Measurements from ENCODE around the gene SPN.

The SPN gene

DNA sequence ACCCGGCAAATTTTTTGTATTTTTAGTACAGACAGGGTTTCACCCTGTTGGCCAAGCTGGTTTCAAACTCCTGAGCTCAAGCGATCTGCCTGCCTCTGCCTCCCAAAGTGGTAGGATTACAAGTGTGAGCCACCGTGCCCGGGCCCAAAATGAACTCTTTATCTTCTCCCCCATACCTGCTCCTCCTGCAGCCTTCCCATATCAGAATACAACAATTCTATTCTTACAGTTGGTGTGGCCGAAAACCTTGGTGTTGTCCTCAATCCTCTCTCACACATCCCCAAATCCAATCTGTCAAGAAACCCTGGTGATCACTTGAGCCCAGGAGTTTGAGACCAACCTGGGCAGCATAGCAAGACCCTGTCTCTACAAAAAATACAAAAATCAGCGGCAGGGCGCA, 19.5 kb upstream of the SPN start:
- Histone ChIP-seq H3K27ac (ENCODE audit: low read length) (no peak overlapping the region), H3K36me3 (ENCODE audit: insufficient read depth, low read length) (no peaks in the 10 kb centered on the region), H3K4me3 (ENCODE audit: low read depth in 1 of 2, low read length in 2 of 2) (no peak overlapping the region), H4K20me1 (ENCODE audit: insufficient read depth, low read length) (no peaks in the 10 kb centered on the region), H3K79me2 (ENCODE audit: insufficient read depth, low read length) (no peaks in the 10 kb centered on the region), H3K9ac (ENCODE audit: low read depth, low read length) (no peak overlapping the region), H3K27me3 (ENCODE audit: insufficient read depth, low read length, poor library complexity) (no peaks in the 10 kb centered on the region), H3K9me3 (ENCODE audit: insufficient read depth, low read length, severe bottlenecking) (no peaks in the 10 kb centered on the region), H3K4me1 (ENCODE audit: insufficient read depth, low read length) (no peaks in the 10 kb centered on the region), H2AFZ (ENCODE audit: low read depth, low read length) (no peak overlapping the region), H3K4me2 (ENCODE audit: insufficient read depth, low read length) (no peak overlapping the region)
- DNase-seq: no peak
- no peak for ATAC-seq (ENCODE audit: insufficient read depth, low read depth)
- no peak for TF ChIP-seq EZH2 (IDR thresholded peaks at IDR 0.05; ENCODE audit: borderline replicate concordance, low read depth, low read length, severe bottlenecking)
- TF ChIP-seq, protein P1, sequence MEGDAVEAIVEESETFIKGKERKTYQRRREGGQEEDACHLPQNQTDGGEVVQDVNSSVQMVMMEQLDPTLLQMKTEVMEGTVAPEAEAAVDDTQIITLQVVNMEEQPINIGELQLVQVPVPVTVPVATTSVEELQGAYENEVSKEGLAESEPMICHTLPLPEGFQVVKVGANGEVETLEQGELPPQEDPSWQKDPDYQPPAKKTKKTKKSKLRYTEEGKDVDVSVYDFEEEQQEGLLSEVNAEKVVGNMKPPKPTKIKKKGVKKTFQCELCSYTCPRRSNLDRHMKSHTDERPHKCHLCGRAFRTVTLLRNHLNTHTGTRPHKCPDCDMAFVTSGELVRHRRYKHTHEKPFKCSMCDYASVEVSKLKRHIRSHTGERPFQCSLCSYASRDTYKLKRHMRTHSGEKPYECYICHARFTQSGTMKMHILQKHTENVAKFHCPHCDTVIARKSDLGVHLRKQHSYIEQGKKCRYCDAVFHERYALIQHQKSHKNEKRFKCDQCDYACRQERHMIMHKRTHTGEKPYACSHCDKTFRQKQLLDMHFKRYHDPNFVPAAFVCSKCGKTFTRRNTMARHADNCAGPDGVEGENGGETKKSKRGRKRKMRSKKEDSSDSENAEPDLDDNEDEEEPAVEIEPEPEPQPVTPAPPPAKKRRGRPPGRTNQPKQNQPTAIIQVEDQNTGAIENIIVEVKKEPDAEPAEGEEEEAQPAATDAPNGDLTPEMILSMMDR (IDR thresholded peaks at IDR 0.05; ENCODE audit: borderline replicate concordance, extremely low read depth, low read length, poor library complexity, severe bottlenecking): no peak

DNA sequence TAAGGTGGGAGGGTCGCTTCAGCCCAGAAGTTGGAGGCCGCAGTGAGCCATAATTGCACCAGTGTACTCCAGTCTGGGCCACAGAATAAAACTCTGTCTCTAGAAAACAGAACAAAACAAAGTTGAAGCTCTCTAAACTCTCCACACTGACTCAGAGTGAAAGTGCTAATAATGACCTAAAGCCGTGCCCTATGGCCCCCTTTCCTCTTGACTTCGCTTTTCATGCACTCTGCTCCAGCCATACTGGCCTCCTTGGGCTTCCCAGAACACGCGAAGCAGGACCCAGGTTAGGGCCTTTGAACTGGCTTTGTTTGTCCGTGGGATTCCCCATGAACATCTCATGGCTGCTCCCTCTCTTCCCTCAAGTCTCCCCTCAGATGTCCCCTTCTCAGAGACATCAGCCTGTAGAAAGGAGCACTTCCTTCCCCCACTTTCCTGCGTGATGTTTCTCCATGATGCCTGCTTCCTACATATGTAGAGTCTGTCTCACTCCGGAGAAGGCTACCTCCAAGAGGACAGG, 18.6 kb upstream of the SPN start:
- TF ChIP-seq, protein P1 (IDR thresholded peaks at IDR 0.05; ENCODE audit: borderline replicate concordance, extremely low read depth, low read length, poor library complexity, severe bottlenecking): no peak
- TF ChIP-seq EZH2 (IDR thresholded peaks at IDR 0.05; ENCODE audit: borderline replicate concordance, low read depth, low read length, severe bottlenecking): no peak
- ATAC-seq (ENCODE audit: insufficient read depth, low read depth): no peak
- H3K36me3 ChIP-seq (ENCODE audit: insufficient read depth, low read length): no peaks in the 10 kb centered on the region
- H3K27ac ChIP-seq (ENCODE audit: low read length): no peak overlapping the region
- no peaks in the 10 kb centered on the region for H3K27me3 ChIP-seq (ENCODE audit: insufficient read depth, low read length, poor library complexity)
- H3K4me1 ChIP-seq (ENCODE audit: insufficient read depth, low read length): no peaks in the 10 kb centered on the region
- no peaks in the 10 kb centered on the region for H3K79me2 ChIP-seq (ENCODE audit: insufficient read depth, low read length)
- no peaks in the 10 kb centered on the region for H4K20me1 ChIP-seq (ENCODE audit: insufficient read depth, low read length)
- H3K4me2 ChIP-seq (ENCODE audit: insufficient read depth, low read length): no peak overlapping the region
- no peaks in the 10 kb centered on the region for H3K9me3 ChIP-seq (ENCODE audit: insufficient read depth, low read length, severe bottlenecking)
- H2AFZ ChIP-seq (ENCODE audit: low read depth, low read length): no peak overlapping the region
- no peak for DNase-seq
- no peak overlapping the region for H3K9ac ChIP-seq (ENCODE audit: low read depth, low read length)
- H3K4me3 ChIP-seq (ENCODE audit: low read depth in 1 of 2, low read length in 2 of 2): no peak overlapping the region

DNA sequence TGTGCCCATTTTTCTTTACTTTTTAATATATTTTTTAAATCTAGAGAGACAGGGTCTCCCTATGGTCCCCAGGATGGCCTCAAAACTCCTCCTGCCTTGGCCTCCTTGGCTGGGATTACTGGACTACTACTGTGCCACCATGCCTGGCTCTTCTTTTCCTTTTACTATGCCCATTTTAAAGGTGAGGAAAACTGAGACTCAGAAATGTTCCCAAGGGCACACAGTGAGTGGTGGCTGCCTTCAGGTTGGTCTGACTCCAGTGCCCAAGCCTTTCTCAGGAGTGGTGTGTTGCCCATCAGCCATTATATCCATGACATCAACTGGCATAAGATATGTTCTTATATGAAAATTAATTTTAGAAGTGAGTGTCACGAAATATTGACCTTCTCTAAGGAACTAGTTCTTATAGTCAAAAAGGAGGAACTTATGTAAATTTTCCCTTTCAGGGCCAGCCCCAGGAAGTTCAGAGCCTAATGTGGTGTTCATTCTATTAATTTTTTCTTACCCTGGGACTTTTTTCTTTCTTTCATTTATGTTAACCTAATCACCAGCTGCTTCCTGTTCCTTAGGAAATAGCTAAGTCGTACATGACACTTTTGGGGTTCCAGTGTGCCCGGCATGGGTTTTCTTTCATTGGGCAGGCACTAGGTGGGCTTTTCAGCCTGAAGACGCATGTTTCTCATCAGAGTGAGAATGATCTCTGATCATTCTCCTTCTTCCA, 17.9 kb upstream of the SPN start:
- TF ChIP-seq EZH2 (IDR thresholded peaks at IDR 0.05; ENCODE audit: borderline replicate concordance, low read depth, low read length, severe bottlenecking): no peak
- TF ChIP-seq, protein P1 (IDR thresholded peaks at IDR 0.05; ENCODE audit: borderline replicate concordance, extremely low read depth, low read length, poor library complexity, severe bottlenecking): no peak
- no peaks in the 10 kb centered on the region for H3K79me2 ChIP-seq (ENCODE audit: insufficient read depth, low read length)
- no peak overlapping the region for H3K9ac ChIP-seq (ENCODE audit: low read depth, low read length)
- 0 out of 2 replicates have a peak, but pooled peaks cover 2% of the 10 kb centered on the region for H3K4me1 ChIP-seq (ENCODE audit: insufficient read depth, low read length)
- DNase-seq (no peak), ATAC-seq (ENCODE audit: insufficient read depth, low read depth) (no peak)
- no peaks in the 10 kb centered on the region for H3K27me3 ChIP-seq (ENCODE audit: insufficient read depth, low read length, poor library complexity)
- no peaks in the 10 kb centered on the region for H3K9me3 ChIP-seq (ENCODE audit: insufficient read depth, low read length, severe bottlenecking)
- H3K4me3 ChIP-seq (ENCODE audit: low read depth in 1 of 2, low read length in 2 of 2): no peak overlapping the region
- H2AFZ ChIP-seq (ENCODE audit: low read depth, low read length): 0 out of 2 replicates have a peak overlapping the region, but pooled peaks have one; percentile 19
- no peak overlapping the region for H3K27ac ChIP-seq (ENCODE audit: low read length)
- no peaks in the 10 kb centered on the region for H3K36me3 ChIP-seq (ENCODE audit: insufficient read depth, low read length)
- H3K4me2 ChIP-seq (ENCODE audit: insufficient read depth, low read length): no peak overlapping the region
- no peaks in the 10 kb centered on the region for H4K20me1 ChIP-seq (ENCODE audit: insufficient read depth, low read length)

Measured in DND-41 (cell line).